ENCODE data around the gene CHD3. TPM values are rescaled to one million over a fixed set of nuclear protein-coding genes. Genes with fewer than 3 reads are reported as not detected.

The CHD3 gene
- polyA plus RNA-seq, 1 donor from 2014 or later, result 115 TPM

GRCh38 chr17:7910711-7911110 lies 22.1 kb downstream of the CHD3 start:
- H3K9me3 ChIP-seq (ENCODE audit: low read length), result no peaks in the 10 kb centered on the region
- H3K79me2 ChIP-seq (replicated peaks; ENCODE audit: insufficient read depth, low read length), result no peaks in the 10 kb centered on the region
- H3K9ac ChIP-seq (ENCODE audit: low read length), result no peak overlapping the region
- H3K27me3 ChIP-seq (ENCODE audit: insufficient read depth, low read depth, low read length), result no peaks in the 10 kb centered on the region
- H3K27ac ChIP-seq (ENCODE audit: low read length), result no peak overlapping the region
- H3K9me2 ChIP-seq (ENCODE audit: insufficient read depth, low read length), result no peaks in the 10 kb centered on the region
- H3K4me2 ChIP-seq (ENCODE audit: low read length), result no peak overlapping the region
- no peak overlapping the region for H3K4me3 ChIP-seq (ENCODE audit: low read length)
- H3K36me3 ChIP-seq (ENCODE audit: insufficient read depth, low read length), result no peaks in the 10 kb centered on the region
- peaks cover 9% of the 10 kb centered on the region for H3F3A ChIP-seq (ENCODE audit: insufficient read depth, low read length, poor library complexity, severe bottlenecking)
- peaks cover 6% of the 10 kb centered on the region for H4K20me1 ChIP-seq (ENCODE audit: insufficient read depth)
- TF ChIP-seq MXI1 (conservative IDR thresholded peaks at IDR 0.05; ENCODE audit: poor library complexity, severe bottlenecking), result no peak
- no peak for TF ChIP-seq RAD21 (conservative IDR thresholded peaks at IDR 0.05)
- TF ChIP-seq SMC3 (conservative IDR thresholded peaks at IDR 0.05; ENCODE audit: poor library complexity), result no peak
- TF ChIP-seq POLR2AphosphoS5 (IDR thresholded peaks at IDR 0.05), result no peak
- no peak for TF ChIP-seq TAF1 (IDR thresholded peaks at IDR 0.05; ENCODE audit: low read depth)
- H2AFZ ChIP-seq (ENCODE audit: low read depth, low read length), result no peak overlapping the region

- no peak for TF ChIP-seq RAD21 (conservative IDR thresholded peaks at IDR 0.05)
- no peak for TF ChIP-seq TAF1 (IDR thresholded peaks at IDR 0.05; ENCODE audit: low read depth)
- TF ChIP-seq, protein P1, sequence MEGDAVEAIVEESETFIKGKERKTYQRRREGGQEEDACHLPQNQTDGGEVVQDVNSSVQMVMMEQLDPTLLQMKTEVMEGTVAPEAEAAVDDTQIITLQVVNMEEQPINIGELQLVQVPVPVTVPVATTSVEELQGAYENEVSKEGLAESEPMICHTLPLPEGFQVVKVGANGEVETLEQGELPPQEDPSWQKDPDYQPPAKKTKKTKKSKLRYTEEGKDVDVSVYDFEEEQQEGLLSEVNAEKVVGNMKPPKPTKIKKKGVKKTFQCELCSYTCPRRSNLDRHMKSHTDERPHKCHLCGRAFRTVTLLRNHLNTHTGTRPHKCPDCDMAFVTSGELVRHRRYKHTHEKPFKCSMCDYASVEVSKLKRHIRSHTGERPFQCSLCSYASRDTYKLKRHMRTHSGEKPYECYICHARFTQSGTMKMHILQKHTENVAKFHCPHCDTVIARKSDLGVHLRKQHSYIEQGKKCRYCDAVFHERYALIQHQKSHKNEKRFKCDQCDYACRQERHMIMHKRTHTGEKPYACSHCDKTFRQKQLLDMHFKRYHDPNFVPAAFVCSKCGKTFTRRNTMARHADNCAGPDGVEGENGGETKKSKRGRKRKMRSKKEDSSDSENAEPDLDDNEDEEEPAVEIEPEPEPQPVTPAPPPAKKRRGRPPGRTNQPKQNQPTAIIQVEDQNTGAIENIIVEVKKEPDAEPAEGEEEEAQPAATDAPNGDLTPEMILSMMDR (IDR thresholded peaks at IDR 0.05; ENCODE audit: poor library complexity, severe bottlenecking), result no peak
- TF ChIP-seq EP300 (conservative IDR thresholded peaks at IDR 0.05; ENCODE audit: poor library complexity, severe bottlenecking), result no peak
- TF ChIP-seq MXI1 (conservative IDR thresholded peaks at IDR 0.05; ENCODE audit: poor library complexity, severe bottlenecking), result no peak
- no peak for TF ChIP-seq REST (IDR thresholded peaks at IDR 0.05; ENCODE audit: borderline replicate concordance)
- TF ChIP-seq POLR2AphosphoS5 (IDR thresholded peaks at IDR 0.05), result no peak
- no peak for TF ChIP-seq EZH2 (IDR thresholded peaks at IDR 0.05; ENCODE audit: borderline replicate concordance, insufficient read depth, low read length, poor library complexity, severe bottlenecking)
- TF ChIP-seq SMC3 (conservative IDR thresholded peaks at IDR 0.05; ENCODE audit: poor library complexity), result no peak
- Histone ChIP-seq H3K27ac (ENCODE audit: low read length) (no peak overlapping the region), H3K79me2 (replicated peaks; ENCODE audit: insufficient read depth, low read length) (no peaks in the 10 kb centered on the region), H4K20me1 (ENCODE audit: insufficient read depth) (peaks cover 6% of the 10 kb centered on the region), H2AFZ (ENCODE audit: low read depth, low read length) (no peak overlapping the region), H3F3A (ENCODE audit: insufficient read depth, low read length, poor library complexity, severe bottlenecking) (peaks cover 9% of the 10 kb centered on the region), H3K36me3 (ENCODE audit: insufficient read depth, low read length) (no peaks in the 10 kb centered on the region), H3K9me2 (ENCODE audit: insufficient read depth, low read length) (no peaks in the 10 kb centered on the region), H3K9me3 (ENCODE audit: low read length) (no peaks in the 10 kb centered on the region), H3K9ac (ENCODE audit: low read length) (no peak overlapping the region), H3K27me3 (ENCODE audit: insufficient read depth, low read depth, low read length) (no peaks in the 10 kb centered on the region), H3K4me3 (ENCODE audit: low read length) (no peak overlapping the region), H3K4me2 (ENCODE audit: low read length) (no peak overlapping the region)
These were observed 22.5 kb downstream of the CHD3 start for GRCh38 chr17:7911116-7911515.
